Ascending aorta (tissue), 2 donors: Measurements from ENCODE around the gene ERMP1. TPM values are rescaled to one million over a fixed set of nuclear protein-coding genes. Genes with fewer than 3 reads are reported as not detected.

ENCODE experiments used
- DNase-seq, 2 donors: peaks; one replicate each; pipeline ENCODE4 v3.0.0-alpha.2; 2019; ENCODE audit warnings: low spot score in 2 of 2
- H3K27ac ChIP-seq, 2 donors: fragments of 200-600 bp; sonication (generic); one replicate each; pipeline ENCODE4 v1.5.1; 2016 to 2017; ENCODE audit warnings: mild to moderate bottlenecking in 1 of 2
- H3K27me3 ChIP-seq: fragments of 200-600 bp; sonication (generic); one replicate; pipeline ENCODE4 v1.5.1; 2017
- H3K36me3 ChIP-seq, 2 donors: fragments of 200-600 bp; sonication (generic); one replicate each; pipeline ENCODE4 v1.5.1; 2016
- H3K4me1 ChIP-seq, 2 donors: fragments of 200-600 bp; sonication (generic); one replicate each; pipeline ENCODE4 v1.5.1; 2016 to 2017; ENCODE audit warnings: mild to moderate bottlenecking in 1 of 2
- H3K4me3 ChIP-seq, 2 donors: fragments of 200-600 bp; sonication (generic); one replicate each; pipeline ENCODE4 v1.5.1; 2016 to 2017; ENCODE audit warnings: mild to moderate bottlenecking in 1 of 2
- H3K9me3 ChIP-seq, 2 donors: fragments of 200-600 bp; sonication (generic); one replicate each; pipeline ENCODE4 v1.5.1; 2016
- intact Hi-C: fragments of 100-400 bp; cut with DNase I; formaldehyde crosslinking; loops from one replicate; pipeline ENCODE4 v1.15.1; 2023
- total RNA-seq: library from RNA; depleted of rRNA; stranded (reverse); fragments of >200 nt; gene quantifications from one replicate; pipeline ENCODE4 v1.1.0, GENCODE V29; 2016
- TF ChIP-seq, protein P1 (sequence below), 3 experiments: fragments of 200-600 bp in 2 of 3; fragments of 450-650 bp in 1 of 3; sonication (generic) in 2 of 3; IDR thresholded peaks; one replicate each; pipeline ENCODE4 v1.5.1; 2016 to 2019; ENCODE audit warnings: antibody characterized with exemption in 3 of 3, mild to moderate bottlenecking in 1 of 3, moderate library complexity in 1 of 3

The ERMP1 gene
- total RNA-seq, 1 donor from 2014 or later: 4.8 TPM

DNA sequence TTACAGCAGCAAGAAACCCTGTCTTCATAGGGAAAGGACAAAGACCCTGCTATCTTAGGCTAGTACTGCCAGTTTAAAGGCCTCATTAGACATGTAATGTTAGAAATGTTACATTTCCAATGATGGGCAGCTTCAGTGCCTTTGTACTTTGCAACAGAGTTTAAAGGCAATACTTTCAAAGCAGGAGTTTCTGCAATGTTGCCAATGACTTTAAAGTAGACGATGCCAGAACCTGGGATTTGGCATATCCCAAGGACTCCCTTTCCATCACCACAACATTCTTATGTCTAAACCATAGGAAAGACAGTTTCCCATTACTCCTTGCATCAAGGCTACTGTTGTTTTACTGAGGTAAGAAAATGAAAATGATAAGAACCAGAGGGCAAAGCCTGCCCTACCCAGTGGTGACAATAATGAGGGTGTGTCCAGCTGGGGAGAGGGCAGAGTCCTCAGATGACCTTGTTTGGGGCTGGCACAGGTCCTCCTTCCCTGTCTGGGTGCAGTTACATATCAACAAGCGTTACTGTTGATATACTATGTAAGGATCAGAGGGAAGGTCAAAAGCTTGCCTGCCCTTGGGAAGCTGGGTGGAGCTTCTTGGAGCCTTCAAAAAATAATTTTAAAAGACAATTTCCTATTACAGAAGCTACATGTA, 30.3 kb upstream of the ERMP1 start:
- H3K4me1 ChIP-seq: no peaks in the 10 kb centered on the region
- no peaks in the 10 kb centered on the region for H3K36me3 ChIP-seq
- H3K4me3 ChIP-seq: no peak overlapping the region
- intact Hi-C loops: no loop called here
- H3K27me3 ChIP-seq: no peaks in the 10 kb centered on the region
- H3K27ac ChIP-seq: no peak overlapping the region
- TF ChIP-seq, protein P1, sequence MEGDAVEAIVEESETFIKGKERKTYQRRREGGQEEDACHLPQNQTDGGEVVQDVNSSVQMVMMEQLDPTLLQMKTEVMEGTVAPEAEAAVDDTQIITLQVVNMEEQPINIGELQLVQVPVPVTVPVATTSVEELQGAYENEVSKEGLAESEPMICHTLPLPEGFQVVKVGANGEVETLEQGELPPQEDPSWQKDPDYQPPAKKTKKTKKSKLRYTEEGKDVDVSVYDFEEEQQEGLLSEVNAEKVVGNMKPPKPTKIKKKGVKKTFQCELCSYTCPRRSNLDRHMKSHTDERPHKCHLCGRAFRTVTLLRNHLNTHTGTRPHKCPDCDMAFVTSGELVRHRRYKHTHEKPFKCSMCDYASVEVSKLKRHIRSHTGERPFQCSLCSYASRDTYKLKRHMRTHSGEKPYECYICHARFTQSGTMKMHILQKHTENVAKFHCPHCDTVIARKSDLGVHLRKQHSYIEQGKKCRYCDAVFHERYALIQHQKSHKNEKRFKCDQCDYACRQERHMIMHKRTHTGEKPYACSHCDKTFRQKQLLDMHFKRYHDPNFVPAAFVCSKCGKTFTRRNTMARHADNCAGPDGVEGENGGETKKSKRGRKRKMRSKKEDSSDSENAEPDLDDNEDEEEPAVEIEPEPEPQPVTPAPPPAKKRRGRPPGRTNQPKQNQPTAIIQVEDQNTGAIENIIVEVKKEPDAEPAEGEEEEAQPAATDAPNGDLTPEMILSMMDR (IDR thresholded peaks at IDR 0.05): no peak
- no peak for DNase-seq
- no peaks in the 10 kb centered on the region for H3K9me3 ChIP-seq

DNA sequence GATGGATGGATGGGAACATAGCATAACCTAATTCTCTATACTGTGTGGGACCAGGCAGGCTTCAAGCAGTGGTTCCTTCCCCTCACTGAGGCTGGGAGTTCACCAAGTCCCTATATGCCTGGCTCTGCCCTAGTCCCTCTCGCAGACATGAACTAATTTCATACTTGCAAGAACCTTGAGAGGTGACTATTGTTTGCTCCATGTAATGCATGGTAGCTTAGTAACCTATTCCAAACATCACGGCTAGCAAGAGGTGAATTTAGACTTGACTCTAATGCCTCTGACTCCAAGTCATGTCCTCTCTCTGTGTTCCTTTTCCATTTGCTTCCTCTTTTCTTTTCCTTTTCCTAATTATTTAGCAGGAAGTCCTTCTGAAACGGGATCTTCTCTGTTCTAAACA, 25.9 kb upstream of the ERMP1 start:
- intact Hi-C loops: no loop called here
- Histone ChIP-seq H3K27ac (no peak overlapping the region), H3K9me3 (no peaks in the 10 kb centered on the region), H3K36me3 (no peaks in the 10 kb centered on the region), H3K4me1 (no peaks in the 10 kb centered on the region), H3K27me3 (no peaks in the 10 kb centered on the region), H3K4me3 (no peak overlapping the region)
- TF ChIP-seq, protein P1 (IDR thresholded peaks at IDR 0.05): no peak
- DNase-seq: no peak

DNA sequence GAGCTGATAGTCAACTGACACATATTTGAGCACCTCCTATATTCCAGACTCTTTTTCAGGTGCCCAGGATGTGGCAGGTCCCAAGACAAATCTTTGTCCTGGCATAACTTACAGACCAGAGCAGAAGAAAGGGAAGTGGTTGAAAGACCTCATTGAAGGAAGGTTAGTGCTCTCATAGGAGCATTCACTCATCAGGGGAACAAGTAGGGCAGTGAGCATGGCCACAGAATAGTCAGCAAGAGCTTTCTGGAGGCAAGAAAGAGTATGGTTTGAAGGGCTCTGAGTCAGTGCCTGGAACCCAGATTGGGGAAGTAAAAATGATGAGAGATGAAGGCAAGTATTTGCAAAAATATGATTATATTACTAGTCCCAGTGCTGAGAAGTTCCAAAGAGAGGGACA, 25.0 kb upstream of the ERMP1 start:
- no peaks in the 10 kb centered on the region for H3K4me1 ChIP-seq
- H3K9me3 ChIP-seq: no peaks in the 10 kb centered on the region
- DNase-seq: no peak
- no peaks in the 10 kb centered on the region for H3K27me3 ChIP-seq
- H3K36me3 ChIP-seq: no peaks in the 10 kb centered on the region
- no peak overlapping the region for H3K27ac ChIP-seq
- intact Hi-C loops: no loop called here
- TF ChIP-seq, protein P1 (IDR thresholded peaks at IDR 0.05): no peak
- H3K4me3 ChIP-seq: no peak overlapping the region

DNA sequence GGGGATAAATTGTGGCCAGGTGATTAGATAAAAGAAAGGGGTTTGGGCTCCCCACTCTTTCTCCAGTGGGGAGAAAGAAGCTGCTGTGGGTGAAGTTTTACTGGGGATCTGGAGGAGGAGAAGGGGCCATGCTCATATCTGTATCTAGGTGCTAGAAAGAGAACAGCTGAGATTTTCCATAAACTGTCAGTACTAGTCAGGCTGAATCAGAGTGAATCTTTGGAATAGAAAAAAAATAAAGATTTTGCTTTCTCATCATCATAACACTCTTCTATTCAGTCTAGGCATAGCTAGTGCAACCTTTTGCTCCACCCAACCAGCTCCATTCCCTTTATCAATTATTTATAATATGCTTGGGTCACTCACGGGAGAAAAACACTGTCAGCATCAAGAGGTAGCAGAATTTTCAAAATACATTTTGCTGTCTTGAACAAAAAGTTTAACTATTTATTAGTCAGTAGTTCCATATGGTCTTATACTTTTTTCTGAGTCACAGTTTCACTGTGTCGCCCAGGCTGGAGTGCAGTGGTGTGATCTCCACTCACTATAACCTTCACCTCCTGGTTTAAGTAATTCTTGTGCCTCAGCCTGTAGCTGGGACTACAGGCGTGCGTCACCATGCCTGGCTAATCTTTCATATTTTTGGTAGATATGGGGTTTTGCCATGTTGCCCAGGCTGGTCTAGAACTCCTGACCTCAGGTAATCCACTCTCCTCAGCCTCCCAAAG, 21.3 kb upstream of the ERMP1 start:
- no peaks in the 10 kb centered on the region for H3K27me3 ChIP-seq
- DNase-seq: no peak

DNA sequence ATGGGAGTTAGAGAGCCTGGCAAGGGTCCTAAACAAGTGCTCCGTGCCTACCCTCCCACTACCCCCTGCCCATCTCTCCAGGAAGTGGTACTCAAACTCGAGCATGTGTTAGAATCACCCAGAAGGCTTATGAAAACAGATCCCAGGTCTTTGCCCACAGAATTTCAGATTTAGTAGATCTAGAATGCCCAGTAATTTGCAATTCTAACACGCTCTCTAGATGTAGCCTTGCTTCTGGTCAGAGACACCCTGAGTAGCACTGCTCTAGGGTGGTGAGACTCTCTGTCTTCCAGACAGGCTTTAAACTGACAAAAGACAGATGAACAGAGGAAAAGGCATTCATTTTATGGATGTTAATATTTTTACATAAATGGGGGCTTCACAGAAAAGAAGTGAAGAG, 20.7 kb upstream of the ERMP1 start:
- H3K9me3 ChIP-seq: no peaks in the 10 kb centered on the region
- no peak overlapping the region for H3K4me3 ChIP-seq
- no peak for DNase-seq
- H3K27ac ChIP-seq: no peak overlapping the region
- H3K27me3 ChIP-seq: no peaks in the 10 kb centered on the region
- intact Hi-C loops: no loop called here
- TF ChIP-seq, protein P1 (IDR thresholded peaks at IDR 0.05): no peak
- H3K4me1 ChIP-seq: no peaks in the 10 kb centered on the region
- no peaks in the 10 kb centered on the region for H3K36me3 ChIP-seq

More for the DNA sequence above, 21.3 kb upstream of the ERMP1 start:
- H3K27ac ChIP-seq: no peak overlapping the region
- TF ChIP-seq, protein P1 (IDR thresholded peaks at IDR 0.05): no peak
- no peaks in the 10 kb centered on the region for H3K4me1 ChIP-seq
- no peaks in the 10 kb centered on the region for H3K36me3 ChIP-seq
- intact Hi-C loops: no loop called here
- no peaks in the 10 kb centered on the region for H3K9me3 ChIP-seq
- H3K4me3 ChIP-seq: no peak overlapping the region
